GM18498 (cell line): ENCODE measurements around the gene IL31.
"Not testable (repeated sequence)": the region's sequence is repeated elsewhere in the genome, so short reads cannot be mapped to it uniquely, and the experiment has no call there.

Experiments
- ATAC-seq: cut with Tn5 transposase; IDR thresholded peaks from one replicate; pipeline ENCODE4 v1.9.1; 2021; ENCODE audit warnings: mild to moderate bottlenecking, moderate library complexity; ENCODE audit not compliant: unreplicated experiment

Gene IL31

GRCh38 chr12:122174155-122174845, at the start of gene IL31:
Gene IL31, minus strand, starts transcription at chr12:122174221. Its CDS starts 49 bp downstream, at chr12:122174172.
- ATAC-seq = no peak

DNA sequence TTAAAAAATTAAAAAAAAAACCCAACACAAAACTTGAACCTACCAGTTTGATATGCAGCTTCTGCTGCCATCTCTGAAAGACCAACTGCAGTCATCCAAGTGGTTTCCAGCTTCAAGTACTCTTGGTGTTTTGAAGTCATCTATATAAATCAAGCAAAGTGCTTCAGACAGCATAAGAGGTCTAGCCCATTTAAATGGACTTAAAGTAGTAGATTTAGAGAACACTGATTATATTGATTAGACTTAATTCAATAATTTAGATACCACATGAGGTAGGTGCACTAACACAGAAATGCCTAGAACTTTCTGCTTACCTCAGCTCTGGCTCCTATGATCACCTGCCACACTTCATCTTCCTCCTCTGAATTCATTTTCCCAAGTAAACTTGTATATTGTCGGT, 42.4 kb upstream of the IL31 start:
- ATAC-seq = no peak

- no peak for ATAC-seq
Observed at GRCh38 chr12:122215771-122216170, 41.8 kb upstream of the IL31 start.

GRCh38 chr12:122208073-122208820, 34.2 kb upstream of the IL31 start:
- ATAC-seq = no peak

GRCh38 chr12:122207391-122207790, 33.4 kb upstream of the IL31 start:
- no peak for ATAC-seq

GRCh38 chr12:122206976-122207375, 33.0 kb upstream of the IL31 start:
- no peak for ATAC-seq

GRCh38 chr12:122206111-122206881, 32.3 kb upstream of the IL31 start:
- no peak for ATAC-seq

GRCh38 chr12:122205053-122205925, 31.3 kb upstream of the IL31 start:
- ATAC-seq = no peak

DNA sequence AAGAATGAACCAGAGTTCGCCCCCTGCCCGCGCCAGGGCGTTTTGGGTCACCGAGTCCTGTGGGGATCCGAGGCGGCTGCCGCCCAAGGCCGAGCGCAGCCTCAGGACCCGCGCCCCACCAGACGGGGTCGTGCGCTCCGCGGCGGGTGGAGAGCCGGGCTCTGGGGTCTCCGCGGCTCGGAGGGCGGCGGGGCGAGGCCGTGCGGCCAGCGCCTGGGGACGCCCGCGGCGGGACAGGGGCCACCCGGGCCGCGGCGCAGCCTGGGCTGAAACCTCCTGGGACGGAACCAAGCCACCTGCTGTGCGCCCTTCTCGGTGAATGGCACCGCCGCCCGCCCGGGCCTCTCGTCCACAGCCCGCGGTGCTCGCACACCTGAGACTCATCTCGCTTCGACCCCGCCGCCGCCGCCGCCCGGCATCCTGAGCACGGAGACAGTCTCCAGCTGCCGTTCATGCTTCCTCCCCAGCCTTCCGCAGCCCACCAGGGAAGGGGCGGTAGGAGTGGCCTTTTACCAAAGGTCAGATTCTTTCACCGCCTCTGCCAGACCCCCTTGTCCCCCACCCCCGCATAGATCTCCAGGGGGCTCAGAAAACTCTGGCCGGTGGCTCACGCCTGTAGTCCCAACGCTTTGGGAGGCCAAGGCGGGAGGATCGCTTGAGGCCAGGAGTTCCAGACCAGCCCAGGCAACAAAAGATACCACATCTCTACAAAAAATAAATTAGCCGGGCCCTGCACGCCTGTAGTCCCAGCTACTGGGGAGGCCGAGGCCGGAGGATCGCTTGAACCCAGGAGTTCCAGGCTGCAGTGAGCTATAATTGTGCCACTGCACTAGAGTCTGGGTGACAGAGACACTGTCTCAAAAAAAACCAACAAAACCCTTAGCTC, 30.4 kb upstream of the IL31 start:
- ATAC-seq = no peak

- no peak for ATAC-seq
Observed at GRCh38 chr12:122203301-122204166, 29.5 kb upstream of the IL31 start, which contains the start of gene B3GNT4. Gene B3GNT4, plus strand, starts transcription at chr12:122203709. Its CDS starts 910 bp downstream, at chr12:122204619.

- not testable (repeated sequence) for ATAC-seq
Observed at GRCh38 chr12:122202811-122203210, 28.8 kb upstream of the IL31 start.

GRCh38 chr12:122202017-122202416, 28.0 kb upstream of the IL31 start:
- ATAC-seq = no peak

- no peak for ATAC-seq
Observed at GRCh38 chr12:122201381-122201780, 27.4 kb upstream of the IL31 start.

- ATAC-seq = no peak
Observed at GRCh38 chr12:122200541-122201175, 26.6 kb upstream of the IL31 start.

DNA sequence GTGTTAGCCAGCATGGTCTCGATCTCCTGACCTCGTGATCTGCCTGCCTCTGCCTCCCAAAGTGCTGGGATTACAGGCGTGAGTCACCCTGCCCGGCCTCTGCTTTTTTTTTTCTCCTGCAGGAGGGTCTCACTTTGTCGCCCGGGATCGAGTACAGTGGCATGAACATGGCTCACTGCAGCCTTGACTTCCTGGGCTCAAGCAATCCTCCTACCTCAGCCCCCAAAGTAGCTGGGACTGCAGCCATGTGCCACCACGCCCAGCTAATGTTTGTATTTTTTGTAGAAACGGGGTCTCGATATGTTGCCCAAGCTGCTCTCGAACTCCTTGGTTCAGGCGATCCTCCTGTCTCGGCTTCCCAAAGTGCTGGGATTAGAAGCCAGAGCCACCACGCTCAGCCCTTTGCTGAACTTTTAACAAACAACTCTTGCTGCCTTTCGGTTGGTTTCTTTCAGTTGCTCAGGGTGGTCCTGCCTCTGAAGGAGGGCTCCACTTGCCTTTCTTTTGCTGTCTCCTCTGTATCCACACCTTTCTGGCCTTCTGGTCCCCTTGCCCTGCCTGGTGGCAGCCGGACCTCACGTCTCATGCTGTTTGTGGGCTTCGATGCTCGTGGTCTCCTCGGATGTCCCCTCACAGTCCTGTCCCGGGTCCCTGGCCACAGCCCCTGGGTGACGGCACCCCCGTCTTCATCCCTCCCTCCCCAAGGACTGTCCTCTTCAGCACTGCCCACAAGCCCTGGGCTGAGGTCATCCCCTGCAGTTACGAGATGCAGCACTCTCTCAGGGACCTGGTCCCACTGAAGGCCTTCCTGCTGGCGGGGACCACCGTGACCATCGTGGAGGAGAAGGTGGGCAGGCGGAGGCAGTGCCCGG, 25.7 kb upstream of the IL31 start:
- ATAC-seq = no peak

DNA sequence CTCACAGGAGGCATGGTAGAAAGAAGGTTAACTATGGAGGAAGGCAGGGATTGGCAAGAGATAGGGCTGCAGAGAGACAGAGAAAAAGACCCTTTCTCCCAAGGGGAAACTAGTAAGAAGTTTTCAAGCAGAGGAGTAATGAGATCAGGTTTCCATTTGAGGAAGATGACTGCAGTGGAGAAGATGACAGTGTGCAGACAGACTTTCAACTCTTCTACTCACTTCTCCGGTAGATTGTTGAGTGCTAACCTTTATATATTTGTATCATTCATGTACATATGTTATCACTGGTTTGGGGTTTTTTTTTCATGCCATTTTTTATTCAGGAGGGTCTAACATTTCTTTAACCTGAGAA, 23.6 kb upstream of the IL31 start:
- no peak for ATAC-seq

DNA sequence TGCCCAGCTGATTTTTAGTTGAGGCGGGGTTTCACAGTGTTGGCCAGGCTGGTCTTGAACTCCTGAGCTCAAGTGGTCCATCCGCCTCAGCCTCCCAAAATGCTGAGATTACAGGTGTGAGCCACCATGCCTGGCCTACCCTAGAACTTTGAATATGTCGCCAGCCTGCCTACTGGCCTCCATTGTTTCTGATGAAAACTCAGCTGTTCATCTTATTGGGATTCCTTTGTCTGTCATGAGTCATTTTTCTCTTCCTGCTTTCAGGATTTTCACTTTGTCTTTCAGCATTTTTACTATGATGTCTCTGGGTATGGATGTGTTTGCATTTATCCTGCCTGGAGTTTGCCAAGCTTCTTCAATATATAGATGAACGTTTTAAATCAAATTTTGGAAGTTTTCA, 21.4 kb upstream of the IL31 start:
- ATAC-seq = no peak
